ENCODE measurements around the gene ADAMTS16. TPM values are rescaled to one million over a fixed set of nuclear protein-coding genes. Genes with fewer than 3 reads are reported as not detected.
A peak's percentile ranks its signal among the peaks of the same experiment; 100 is the strongest.

ADAMTS16 gene
- total and polyA plus RNA-seq, 2 experiments from 2014 or later: 2.8 to 15.4 TPM

GRCh38 chr5:5140479-5141338 lies 579 bp downstream of the ADAMTS16 start:
- no peaks in the 10 kb centered on the region for H4K20me1 ChIP-seq (replicated peaks; ENCODE audit: insufficient read depth)
- H3K27me3 Mint-ChIP-seq (ENCODE audit: insufficient read depth, low read depth, poor library complexity): peaks cover 12% of the 10 kb centered on the region
- peaks cover 29% of the 10 kb centered on the region for H3K4me1 Mint-ChIP-seq
- TF ChIP-seq NANOG (IDR thresholded peaks at IDR 0.05; ENCODE audit: borderline replicate concordance) (peak; percentile 90), ZNF331 (CRISPR knock-in tag; IDR thresholded peaks at IDR 0.05; ENCODE audit: low read depth) (no peak)
- peaks cover 32% of the 10 kb centered on the region for H3K79me2 ChIP-seq (replicated peaks; ENCODE audit: insufficient read depth)
- 0 out of 2 replicates have a peak, but pooled peaks cover 5% of the 10 kb centered on the region for H3K36me3 ChIP-seq (ENCODE audit: insufficient read depth)
- peak overlapping the region; percentile 2; the same call in 1 of the 2 replicates for H2AFZ ChIP-seq
- no peaks in the 10 kb centered on the region for H3F3A ChIP-seq (replicated peaks; ENCODE audit: low read depth)
- ATAC-seq: peak; percentile 38
- peaks cover 15% of the 10 kb centered on the region for H3K9me3 Mint-ChIP-seq
- H3K4me3 Mint-ChIP-seq: peak overlapping the region; percentile 77
- H3K27me3 ChIP-seq (ENCODE audit: insufficient read depth): peaks cover 12% of the 10 kb centered on the region
- H3K4me2 ChIP-seq: peak overlapping the region; percentile 84
- no peak overlapping the region for H3K27ac ChIP-seq (ENCODE audit: low read depth)
- peak; percentile 56 for DNase-seq (ENCODE audit: low spot score)
- H3K4me1 ChIP-seq (ENCODE audit: insufficient read depth): peaks cover 9% of the 10 kb centered on the region; the same call in 1 of the 2 replicates
- H3K36me3 Mint-ChIP-seq (ENCODE audit: low read depth): peaks cover 48% of the 10 kb centered on the region
- no peaks in the 10 kb centered on the region for H3K9me2 ChIP-seq (ENCODE audit: insufficient read depth)
- no peak overlapping the region for H3K27ac Mint-ChIP-seq
- H3K4me3 ChIP-seq: peak overlapping the region; percentile 67

DNA sequence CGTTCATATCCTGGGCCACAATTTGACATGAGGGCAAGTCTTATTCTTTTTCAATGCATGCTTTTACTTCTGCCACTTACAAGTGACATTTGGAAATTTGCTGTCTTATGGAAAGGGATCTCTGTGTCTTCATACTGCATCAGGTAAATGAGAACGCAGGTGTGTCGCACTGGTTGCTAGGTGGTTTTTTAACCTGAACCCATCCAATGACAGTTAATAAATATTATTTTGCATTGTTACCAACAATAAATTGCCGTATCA lies 1.1 kb downstream of the ADAMTS16 start:
- Histone ChIP-seq H3K9me2 (ENCODE audit: insufficient read depth) (no peaks in the 10 kb centered on the region), H2AFZ (no peak overlapping the region), H3K79me2 (replicated peaks; ENCODE audit: insufficient read depth) (peaks cover 32% of the 10 kb centered on the region), H3K4me3 (peak overlapping the region; percentile 67), H3F3A (replicated peaks; ENCODE audit: low read depth) (no peaks in the 10 kb centered on the region), H3K36me3 (ENCODE audit: insufficient read depth) (0 out of 2 replicates have a peak, but pooled peaks cover 5% of the 10 kb centered on the region), H4K20me1 (replicated peaks; ENCODE audit: insufficient read depth) (no peaks in the 10 kb centered on the region), H3K27me3 (ENCODE audit: insufficient read depth) (peaks cover 12% of the 10 kb centered on the region), H3K4me1 (ENCODE audit: insufficient read depth) (peaks cover 9% of the 10 kb centered on the region; the same call in 1 of the 2 replicates), H3K4me2 (peak overlapping the region; percentile 84), H3K27ac (ENCODE audit: low read depth) (no peak overlapping the region)
- Mint-ChIP-seq H3K36me3 (ENCODE audit: low read depth) (peaks cover 52% of the 10 kb centered on the region), H3K27me3 (ENCODE audit: insufficient read depth, low read depth, poor library complexity) (peaks cover 12% of the 10 kb centered on the region), H3K4me1 (peaks cover 24% of the 10 kb centered on the region), H3K4me3 (peak overlapping the region; percentile 77), H3K9me3 (peaks cover 15% of the 10 kb centered on the region), H3K27ac (no peak overlapping the region)
- DNase-seq (ENCODE audit: low spot score): no peak
- TF ChIP-seq ZNF331 (CRISPR knock-in tag; IDR thresholded peaks at IDR 0.05; ENCODE audit: low read depth): no peak
- no peak for ATAC-seq

GRCh38 chr5:5141625-5142525 lies 1.7 kb downstream of the ADAMTS16 start:
- DNase-seq (ENCODE audit: low spot score) (peak; percentile 87), ATAC-seq (0 out of 3 replicates have a peak, but pooled peaks have one; percentile 4)
- Histone ChIP-seq H3K27ac (ENCODE audit: low read depth) (no peak overlapping the region), H2AFZ (no peak overlapping the region), H3K79me2 (replicated peaks; ENCODE audit: insufficient read depth) (peaks cover 32% of the 10 kb centered on the region), H4K20me1 (replicated peaks; ENCODE audit: insufficient read depth) (no peaks in the 10 kb centered on the region), H3K27me3 (ENCODE audit: insufficient read depth) (peaks cover 12% of the 10 kb centered on the region), H3K4me2 (peak overlapping the region; percentile 84), H3K36me3 (ENCODE audit: insufficient read depth) (peaks cover 5% of the 10 kb centered on the region; the same call in 1 of the 2 replicates), H3K4me1 (ENCODE audit: insufficient read depth) (peaks cover 9% of the 10 kb centered on the region; the same call in 1 of the 2 replicates), H3K9me2 (ENCODE audit: insufficient read depth) (no peaks in the 10 kb centered on the region), H3K4me3 (peak overlapping the region; percentile 67), H3F3A (replicated peaks; ENCODE audit: low read depth) (no peaks in the 10 kb centered on the region)
- Mint-ChIP-seq H3K9me3 (peaks cover 12% of the 10 kb centered on the region), H3K27me3 (ENCODE audit: insufficient read depth, low read depth, poor library complexity) (peaks cover 12% of the 10 kb centered on the region), H3K36me3 (ENCODE audit: low read depth) (peaks cover 52% of the 10 kb centered on the region), H3K4me3 (peak overlapping the region; percentile 77), H3K27ac (no peak overlapping the region), H3K4me1 (peaks cover 18% of the 10 kb centered on the region)
- TF ChIP-seq NANOG (IDR thresholded peaks at IDR 0.05; ENCODE audit: borderline replicate concordance): no peak
- TF ChIP-seq, protein P1, sequence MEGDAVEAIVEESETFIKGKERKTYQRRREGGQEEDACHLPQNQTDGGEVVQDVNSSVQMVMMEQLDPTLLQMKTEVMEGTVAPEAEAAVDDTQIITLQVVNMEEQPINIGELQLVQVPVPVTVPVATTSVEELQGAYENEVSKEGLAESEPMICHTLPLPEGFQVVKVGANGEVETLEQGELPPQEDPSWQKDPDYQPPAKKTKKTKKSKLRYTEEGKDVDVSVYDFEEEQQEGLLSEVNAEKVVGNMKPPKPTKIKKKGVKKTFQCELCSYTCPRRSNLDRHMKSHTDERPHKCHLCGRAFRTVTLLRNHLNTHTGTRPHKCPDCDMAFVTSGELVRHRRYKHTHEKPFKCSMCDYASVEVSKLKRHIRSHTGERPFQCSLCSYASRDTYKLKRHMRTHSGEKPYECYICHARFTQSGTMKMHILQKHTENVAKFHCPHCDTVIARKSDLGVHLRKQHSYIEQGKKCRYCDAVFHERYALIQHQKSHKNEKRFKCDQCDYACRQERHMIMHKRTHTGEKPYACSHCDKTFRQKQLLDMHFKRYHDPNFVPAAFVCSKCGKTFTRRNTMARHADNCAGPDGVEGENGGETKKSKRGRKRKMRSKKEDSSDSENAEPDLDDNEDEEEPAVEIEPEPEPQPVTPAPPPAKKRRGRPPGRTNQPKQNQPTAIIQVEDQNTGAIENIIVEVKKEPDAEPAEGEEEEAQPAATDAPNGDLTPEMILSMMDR (conservative IDR thresholded peaks at IDR 0.05; ENCODE audit: low read depth in 2 of 2): peak; percentile 67 to 96
